ENCODE measurements around the gene ZNF556. TPM values are rescaled to one million over a fixed set of nuclear protein-coding genes. Genes with fewer than 3 reads are reported as not detected.
A peak's percentile ranks its signal among the peaks of the same experiment; 100 is the strongest.

Gene ZNF556
- polyA plus RNA-seq, 3 donors, result not detected

- no peak overlapping the region for H3K27ac ChIP-seq (ENCODE audit: low read depth in 1 of 2, low read length in 2 of 2)
- Mint-ChIP-seq H3K4me1 (peaks cover 11% of the 10 kb centered on the region), H3K27me3 (ENCODE audit: low read depth in 3 of 3) (peaks cover 0 to 2% (median 0%) of the 10 kb centered on the region in 3 donors), H3K36me3 (peaks cover 41 to 65% of the 10 kb centered on the region in 2 donors), H3K4me3 (no peak overlapping the region), H3K9me3 (peaks cover 59 to 97% (median 89%) of the 10 kb centered on the region in 7 donors), H3K27ac (no peak overlapping the region)
- H2AFZ ChIP-seq (ENCODE audit: insufficient read depth, low read depth, low read length, poor library complexity, severe bottlenecking), result no peak overlapping the region
- H3K9me3 ChIP-seq (replicated peaks in 1 of 2; ENCODE audit: control insufficient read depth in 1 of 2, insufficient read depth in 1 of 2, low read length in 2 of 2), result peaks cover 69 to 89% of the 10 kb centered on the region in 2 donors
- no peaks in the 10 kb centered on the region for H3K27me3 ChIP-seq (ENCODE audit: control insufficient read depth in 2 of 2, insufficient read depth in 2 of 2, low read length in 2 of 2)
- H4K20me1 ChIP-seq (ENCODE audit: insufficient read depth, low read length), result no peaks in the 10 kb centered on the region
- no peak for TF ChIP-seq CTCF (IDR thresholded peaks at IDR 0.05)
- H3K4me2 ChIP-seq (replicated peaks; ENCODE audit: extremely low read depth, low read length, poor library complexity, severe bottlenecking), result no peak overlapping the region
- no CpG with 5 or more reads among the region's 10 CpGs for WGBS (ENCODE audit: insufficient coverage)
- peaks cover 10% of the 10 kb centered on the region for H3K79me2 ChIP-seq (ENCODE audit: insufficient read depth, low read length)
- intact Hi-C loops (cut with micrococcal nuclease), result no loop called here
- no peak for DNase-seq
- H3K4me3 ChIP-seq (replicated peaks in 1 of 3; ENCODE audit: low read depth in 2 of 3, low read length in 3 of 3), result peak overlapping the region in 1 of 3 experiments; percentile 43
- peaks cover 34 to 49% of the 10 kb centered on the region in 2 donors for H3K36me3 ChIP-seq (replicated peaks in 1 of 2; ENCODE audit: control insufficient read depth in 1 of 2, insufficient read depth in 2 of 2, low read length in 2 of 2)
- H3K9ac ChIP-seq (ENCODE audit: insufficient read depth, low read length, poor library complexity, severe bottlenecking), result no peak overlapping the region
- H3K4me1 ChIP-seq (ENCODE audit: control insufficient read depth in 1 of 2, insufficient read depth in 2 of 2, low read length in 2 of 2), result peaks cover 9% of the 10 kb centered on the region in 2 donors
These were observed 14.5 kb upstream of the ZNF556 start for GRCh38 chr19:2852598-2852997.

- Histone ChIP-seq H3K27me3 (ENCODE audit: control insufficient read depth in 2 of 2, insufficient read depth in 2 of 2, low read length in 2 of 2) (no peaks in the 10 kb centered on the region), H3K27ac (ENCODE audit: low read depth in 1 of 2, low read length in 2 of 2) (no peak overlapping the region), H3K4me2 (replicated peaks; ENCODE audit: extremely low read depth, low read length, poor library complexity, severe bottlenecking) (no peak overlapping the region), H4K20me1 (ENCODE audit: insufficient read depth, low read length) (no peaks in the 10 kb centered on the region), H3K4me1 (ENCODE audit: control insufficient read depth in 1 of 2, insufficient read depth in 2 of 2, low read length in 2 of 2) (peaks cover 9% of the 10 kb centered on the region in 2 donors), H3K36me3 (replicated peaks in 1 of 2; ENCODE audit: control insufficient read depth in 1 of 2, insufficient read depth in 2 of 2, low read length in 2 of 2) (peaks cover 34 to 49% of the 10 kb centered on the region in 2 donors), H3K79me2 (ENCODE audit: insufficient read depth, low read length) (peaks cover 7% of the 10 kb centered on the region), H3K9ac (ENCODE audit: insufficient read depth, low read length, poor library complexity, severe bottlenecking) (no peak overlapping the region), H2AFZ (ENCODE audit: insufficient read depth, low read depth, low read length, poor library complexity, severe bottlenecking) (no peak overlapping the region), H3K9me3 (replicated peaks in 1 of 2; ENCODE audit: control insufficient read depth in 1 of 2, insufficient read depth in 1 of 2, low read length in 2 of 2) (peaks cover 69 to 94% of the 10 kb centered on the region in 2 donors), H3K4me3 (replicated peaks in 1 of 3; ENCODE audit: low read depth in 2 of 3, low read length in 3 of 3) (peak overlapping the region in 1 of 3 experiments; percentile 43)
- H3K27ac Mint-ChIP-seq, result no peak overlapping the region
- TF ChIP-seq CTCF (IDR thresholded peaks at IDR 0.05), result no peak
- H3K9me3 Mint-ChIP-seq, result peaks cover 61 to 97% (median 90%) of the 10 kb centered on the region in 7 donors
- DNase-seq, result no peak
- intact Hi-C loops (cut with micrococcal nuclease), result no loop called here
- peaks cover 38 to 60% of the 10 kb centered on the region in 2 donors for H3K36me3 Mint-ChIP-seq
- peaks cover 0 to 2% (median 0%) of the 10 kb centered on the region in 3 donors for H3K27me3 Mint-ChIP-seq (ENCODE audit: low read depth in 3 of 3)
- H3K4me3 Mint-ChIP-seq, result no peak overlapping the region
- peaks cover 11% of the 10 kb centered on the region for H3K4me1 Mint-ChIP-seq
- WGBS (ENCODE audit: insufficient coverage), result 100% methylated on average over 5 of the region's 11 CpGs
These were observed 14.0 kb upstream of the ZNF556 start for GRCh38 chr19:2853015-2853606.

Measured in CD14-positive monocyte (primary cell).